ENCODE results near the gene NPAS3. TPM values are rescaled to one million over a fixed set of nuclear protein-coding genes. Genes with fewer than 3 reads are reported as not detected.

The NPAS3 gene
- total and polyA plus RNA-seq, 2 donors (not counting 3 experiments of a cell fraction or from before 2014, with no cell fraction given): 0.10 to 0.13 TPM

GRCh38 chr14:33812601-33813000, 873.9 kb downstream of the NPAS3 start:
- Histone ChIP-seq H3K9me1 (replicated peaks; ENCODE audit: control insufficient read depth, extremely low read depth, insufficient read depth, low read length) (no peaks in the 10 kb centered on the region), H4K20me1 (replicated peaks; ENCODE audit: control insufficient read depth, extremely low read depth, insufficient read depth, low read length) (no peaks in the 10 kb centered on the region), H3K79me2 (ENCODE audit: control insufficient read depth, insufficient read depth, low read length) (no peaks in the 10 kb centered on the region), H3K36me3 (ENCODE audit: control insufficient read depth in 2 of 2, extremely low read depth in 1 of 2, insufficient read depth in 2 of 2, low read length in 2 of 2) (no peaks in the 10 kb centered on the region), H3K27ac (ENCODE audit: insufficient read depth, low read depth, low read length) (no peak overlapping the region), H3K27me3 (ENCODE audit: control insufficient read depth in 2 of 2, insufficient read depth in 2 of 2, low read length in 2 of 2) (peaks cover 2 to 15% of the 10 kb centered on the region in 2 experiments), H3K4me1 (ENCODE audit: control insufficient read depth, extremely low read depth, insufficient read depth, low read length) (no peaks in the 10 kb centered on the region), H3K9me3 (replicated peaks; ENCODE audit: control insufficient read depth, insufficient read depth, low read length) (no peaks in the 10 kb centered on the region), H3K4me3 (replicated peaks in 1 of 3; ENCODE audit: insufficient read depth in 1 of 3, low read depth in 1 of 3, low read length in 3 of 3) (no peak overlapping the region), H3K4me2 (ENCODE audit: insufficient read depth, low read length) (no peak overlapping the region), H3K9ac (replicated peaks; ENCODE audit: extremely low read depth, insufficient read depth, low read length) (no peak overlapping the region), H2AFZ (ENCODE audit: low read depth, low read length) (no peak overlapping the region)
- ChIA-PET CTCF (interaction anchor here (0.8 to 1.0 kb wide), 2 partner anchors 20 to 28 kb away, joined by 3 read pairs; no protein-coding TSS in a partner anchor), POLR2A (no interaction called here)
- DNase-seq (ENCODE audit: low read depth, low spot score) (no peak), FAIRE-seq (no peak)
- dilution Hi-C loops (cut with MboI; ENCODE audit: extremely low pct_ligation_motif_present, low sequenced_read_pairs): no loop called here
- TF ChIP-seq POLR2AphosphoS5 (IDR thresholded peaks at IDR 0.05; ENCODE audit: insufficient read depth, low read depth, low read length) (no peak), GATA2 (IDR thresholded peaks at IDR 0.05; ENCODE audit: insufficient read depth, insufficient read length, low read depth, low read length) (no peak), POLR2A (IDR thresholded peaks at IDR 0.05; ENCODE audit: low read depth, low read length) (no peak), JUN (IDR thresholded peaks at IDR 0.05; ENCODE audit: borderline replicate concordance, insufficient read depth, insufficient read length, low read depth) (no peak), EZH2 (IDR thresholded peaks at IDR 0.05; ENCODE audit: borderline replicate concordance, low read depth, low read length, severe bottlenecking) (no peak), MYC (IDR thresholded peaks at IDR 0.05; ENCODE audit: low read depth, low read length) (no peak), FOS (IDR thresholded peaks at IDR 0.05; ENCODE audit: borderline replicate concordance, insufficient read depth, low read length) (no peak)
- TF ChIP-seq, protein P1, sequence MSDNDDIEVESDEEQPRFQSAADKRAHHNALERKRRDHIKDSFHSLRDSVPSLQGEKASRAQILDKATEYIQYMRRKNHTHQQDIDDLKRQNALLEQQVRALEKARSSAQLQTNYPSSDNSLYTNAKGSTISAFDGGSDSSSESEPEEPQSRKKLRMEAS (IDR thresholded peaks at IDR 0.05; ENCODE audit: insufficient read depth, insufficient read length): no peak
- TF ChIP-seq, protein P2, sequence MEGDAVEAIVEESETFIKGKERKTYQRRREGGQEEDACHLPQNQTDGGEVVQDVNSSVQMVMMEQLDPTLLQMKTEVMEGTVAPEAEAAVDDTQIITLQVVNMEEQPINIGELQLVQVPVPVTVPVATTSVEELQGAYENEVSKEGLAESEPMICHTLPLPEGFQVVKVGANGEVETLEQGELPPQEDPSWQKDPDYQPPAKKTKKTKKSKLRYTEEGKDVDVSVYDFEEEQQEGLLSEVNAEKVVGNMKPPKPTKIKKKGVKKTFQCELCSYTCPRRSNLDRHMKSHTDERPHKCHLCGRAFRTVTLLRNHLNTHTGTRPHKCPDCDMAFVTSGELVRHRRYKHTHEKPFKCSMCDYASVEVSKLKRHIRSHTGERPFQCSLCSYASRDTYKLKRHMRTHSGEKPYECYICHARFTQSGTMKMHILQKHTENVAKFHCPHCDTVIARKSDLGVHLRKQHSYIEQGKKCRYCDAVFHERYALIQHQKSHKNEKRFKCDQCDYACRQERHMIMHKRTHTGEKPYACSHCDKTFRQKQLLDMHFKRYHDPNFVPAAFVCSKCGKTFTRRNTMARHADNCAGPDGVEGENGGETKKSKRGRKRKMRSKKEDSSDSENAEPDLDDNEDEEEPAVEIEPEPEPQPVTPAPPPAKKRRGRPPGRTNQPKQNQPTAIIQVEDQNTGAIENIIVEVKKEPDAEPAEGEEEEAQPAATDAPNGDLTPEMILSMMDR (IDR thresholded peaks at IDR 0.05; ENCODE audit: extremely low read depth in 1 of 2, insufficient read depth in 1 of 2, low read depth in 1 of 2, low read length in 2 of 2): no peak
- BruUV-seq (replicated peaks): no TSS peak
- intact Hi-C loops (cut with micrococcal nuclease): no loop called here

All from endothelial cell of umbilical vein (primary cell).